Esophagus muscularis mucosa (tissue), 4 donors: Measurements from ENCODE around the gene EFCAB11.

Source experiments
- CTCF ChIP-seq, 3 experiments: fragments of 200-600 bp in 2 of 3; fragments of 450-650 bp in 1 of 3; sonication (generic) in 2 of 3; IDR thresholded peaks; one replicate each; pipeline ENCODE4 v1.5.1; 2017 to 2019; ENCODE audit warnings: antibody characterized with exemption in 3 of 3, mild to moderate bottlenecking in 2 of 3, moderate library complexity in 1 of 3
- EP300 ChIP-seq: sonication (generic); formaldehyde crosslinking; IDR thresholded peaks from one replicate; pipeline ENCODE4 v1.6.1; 2017; ENCODE audit warnings: antibody characterized with exemption
- POLR2A ChIP-seq: fragments of 450-650 bp; IDR thresholded peaks from one replicate; pipeline ENCODE4 v1.6.1; 2017; ENCODE audit warnings: antibody characterized with exemption, moderate library complexity, mild to moderate bottlenecking, low read depth
- POLR2AphosphoS5 ChIP-seq, 2 donors: sonication (generic); formaldehyde crosslinking; IDR thresholded peaks; one replicate each; pipeline ENCODE4 v1.6.1; 2017; ENCODE audit warnings: antibody characterized with exemption in 2 of 2

- TF ChIP-seq POLR2A (no peak), CTCF (IDR thresholded peaks at IDR 0.05) (no peak), POLR2AphosphoS5 (IDR thresholded peaks at IDR 0.05) (no peak), EP300 (no peak)
These were observed 61.6 kb downstream of the EFCAB11 start for GRCh38 chr14:89892953-89893352.
